ENCODE results near the gene PRCC. TPM values are rescaled to one million over a fixed set of nuclear protein-coding genes. Genes with fewer than 3 reads are reported as not detected.

Gene PRCC
- total RNA-seq, 1 donor from 2014 or later, result 93.2 TPM

- H3K27ac Mint-ChIP-seq, result no peak overlapping the region
- no peaks in the 10 kb centered on the region for H3K36me3 Mint-ChIP-seq (ENCODE audit: insufficient read depth)
- no peak for DNase-seq (ENCODE audit: low spot score, unreplicated experiment)
- H3K9me3 Mint-ChIP-seq (ENCODE audit: low read depth), result peaks cover 8% of the 10 kb centered on the region
- H3K27me3 Mint-ChIP-seq, result peaks cover 46% of the 10 kb centered on the region
- no peaks in the 10 kb centered on the region for H3K4me1 Mint-ChIP-seq (ENCODE audit: low read depth)
- no peak overlapping the region for H3K4me3 Mint-ChIP-seq (ENCODE audit: low read depth)
- no peak for TF ChIP-seq CTCF (IDR thresholded peaks at IDR 0.05; ENCODE audit: unreplicated experiment)
These were observed 56.0 kb downstream of the PRCC start for GRCh38 chr1:156823210-156823790.

GRCh38 chr1:156826630-156827029 is 59.3 kb downstream of the PRCC start:
- no peak for TF ChIP-seq CTCF (IDR thresholded peaks at IDR 0.05; ENCODE audit: unreplicated experiment)
- Mint-ChIP-seq H3K9me3 (ENCODE audit: low read depth) (no peaks in the 10 kb centered on the region), H3K27me3 (peaks cover 46% of the 10 kb centered on the region), H3K36me3 (ENCODE audit: insufficient read depth) (no peaks in the 10 kb centered on the region), H3K4me1 (ENCODE audit: low read depth) (no peaks in the 10 kb centered on the region), H3K4me3 (ENCODE audit: low read depth) (no peak overlapping the region), H3K27ac (no peak overlapping the region)
- no peak for DNase-seq (ENCODE audit: low spot score, unreplicated experiment)

- Mint-ChIP-seq H3K27me3 (peaks cover 46% of the 10 kb centered on the region), H3K4me1 (ENCODE audit: low read depth) (peaks cover 3% of the 10 kb centered on the region), H3K9me3 (ENCODE audit: low read depth) (no peaks in the 10 kb centered on the region), H3K36me3 (ENCODE audit: insufficient read depth) (no peaks in the 10 kb centered on the region), H3K27ac (no peak overlapping the region), H3K4me3 (ENCODE audit: low read depth) (no peak overlapping the region)
- TF ChIP-seq CTCF (IDR thresholded peaks at IDR 0.05; ENCODE audit: unreplicated experiment), result no peak
- DNase-seq (ENCODE audit: low spot score, unreplicated experiment), result no peak
These were observed 61.2 kb downstream of the PRCC start for GRCh38 chr1:156828400-156829124.

GRCh38 chr1:156832434-156832833 is 65.1 kb downstream of the PRCC start:
- no peak for DNase-seq (ENCODE audit: low spot score, unreplicated experiment)
- no peak overlapping the region for H3K4me3 Mint-ChIP-seq (ENCODE audit: low read depth)
- H3K27me3 Mint-ChIP-seq, result peaks cover 73% of the 10 kb centered on the region

GRCh38 chr1:156833603-156834002 is 66.3 kb downstream of the PRCC start:
- Mint-ChIP-seq H3K27ac (no peak overlapping the region), H3K36me3 (ENCODE audit: insufficient read depth) (no peaks in the 10 kb centered on the region), H3K4me3 (ENCODE audit: low read depth) (no peak overlapping the region), H3K27me3 (peaks cover 75% of the 10 kb centered on the region), H3K4me1 (ENCODE audit: low read depth) (peaks cover 3% of the 10 kb centered on the region), H3K9me3 (ENCODE audit: low read depth) (no peaks in the 10 kb centered on the region)
- DNase-seq (ENCODE audit: low spot score, unreplicated experiment), result no peak
- no peak for TF ChIP-seq CTCF (IDR thresholded peaks at IDR 0.05; ENCODE audit: unreplicated experiment)

More at GRCh38 chr1:156832434-156832833, 65.1 kb downstream of the PRCC start:
- Mint-ChIP-seq H3K9me3 (ENCODE audit: low read depth) (no peaks in the 10 kb centered on the region), H3K36me3 (ENCODE audit: insufficient read depth) (no peaks in the 10 kb centered on the region), H3K4me1 (ENCODE audit: low read depth) (peaks cover 3% of the 10 kb centered on the region), H3K27ac (no peak overlapping the region)
- no peak for TF ChIP-seq CTCF (IDR thresholded peaks at IDR 0.05; ENCODE audit: unreplicated experiment)
